ENCODE results near the gene PPIA.

The PPIA gene

DNA sequence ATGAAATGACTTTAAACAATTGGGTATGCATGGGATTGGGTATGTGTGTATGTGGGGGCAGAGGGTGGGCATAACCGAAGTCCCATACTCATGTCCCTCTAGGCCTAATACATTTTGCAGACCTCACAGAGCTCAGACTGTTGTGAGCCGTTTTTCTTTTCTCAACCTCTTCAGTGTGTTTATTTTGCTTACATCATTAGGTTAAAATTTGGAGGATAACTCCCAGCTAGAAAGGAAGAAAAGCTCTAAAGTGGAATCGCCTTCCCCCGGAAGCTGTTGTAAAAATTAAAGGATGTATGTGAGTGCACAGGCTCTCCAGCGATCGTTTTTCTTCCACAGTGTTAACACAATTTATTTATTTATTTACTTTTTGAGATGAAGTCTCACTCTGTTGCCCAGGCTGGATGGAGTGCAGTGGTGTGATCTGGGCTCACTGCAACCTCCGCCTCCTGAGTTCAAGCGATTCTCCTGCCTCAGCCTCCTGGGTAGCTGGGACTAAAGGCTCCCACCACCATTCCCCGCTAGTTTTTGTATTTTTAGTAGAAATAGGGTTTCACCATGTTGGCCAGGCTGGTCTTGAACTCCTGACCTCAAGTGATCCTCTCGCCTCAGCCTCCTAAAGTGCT is 52.9 kb downstream of the PPIA start:
- intact Hi-C loops (cut with DNase I), result loop anchor here (2.0 to 10.0 kb wide), 4 partner anchors 33 to 267 kb away; partner anchors contain the start of genes PPIA and TMED4
- DNase-seq, result no peak

GRCh38 chr7:44849885-44850544 is 53.5 kb downstream of the PPIA start:
- no peak for DNase-seq
- intact Hi-C loops (cut with DNase I), result loop anchor here (2.0 to 10.0 kb wide), 4 partner anchors 32 to 268 kb away; partner anchors contain the start of genes PPIA and TMED4

DNA sequence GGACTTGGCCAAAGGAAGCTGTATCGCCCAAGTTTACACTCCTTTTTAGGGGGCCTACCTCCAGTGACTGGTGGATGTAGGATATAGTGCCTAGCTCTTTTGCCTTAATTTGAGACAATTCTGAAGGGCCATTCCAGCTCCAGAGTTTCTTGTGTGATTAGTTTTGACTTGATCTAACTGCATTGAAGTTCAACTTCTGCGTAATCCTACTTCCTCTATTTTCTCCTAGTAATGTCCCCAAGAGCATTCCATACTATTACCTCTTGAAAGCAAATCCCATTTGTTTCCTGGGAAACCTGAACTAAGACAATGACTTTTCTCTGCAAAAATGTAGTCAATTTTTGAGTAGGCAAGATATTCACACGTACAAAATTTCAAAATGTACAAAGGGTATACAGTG is 56.1 kb downstream of the PPIA start:
- no peak for DNase-seq
- intact Hi-C loops (cut with DNase I), result no loop called here
